ENCODE results near the gene SPEF1. TPM values are rescaled to one million over a fixed set of nuclear protein-coding genes. Genes with fewer than 3 reads are reported as not detected.

The SPEF1 gene
- total RNA-seq, 1 donor from 2014 or later = under 0.01 TPM

DNA sequence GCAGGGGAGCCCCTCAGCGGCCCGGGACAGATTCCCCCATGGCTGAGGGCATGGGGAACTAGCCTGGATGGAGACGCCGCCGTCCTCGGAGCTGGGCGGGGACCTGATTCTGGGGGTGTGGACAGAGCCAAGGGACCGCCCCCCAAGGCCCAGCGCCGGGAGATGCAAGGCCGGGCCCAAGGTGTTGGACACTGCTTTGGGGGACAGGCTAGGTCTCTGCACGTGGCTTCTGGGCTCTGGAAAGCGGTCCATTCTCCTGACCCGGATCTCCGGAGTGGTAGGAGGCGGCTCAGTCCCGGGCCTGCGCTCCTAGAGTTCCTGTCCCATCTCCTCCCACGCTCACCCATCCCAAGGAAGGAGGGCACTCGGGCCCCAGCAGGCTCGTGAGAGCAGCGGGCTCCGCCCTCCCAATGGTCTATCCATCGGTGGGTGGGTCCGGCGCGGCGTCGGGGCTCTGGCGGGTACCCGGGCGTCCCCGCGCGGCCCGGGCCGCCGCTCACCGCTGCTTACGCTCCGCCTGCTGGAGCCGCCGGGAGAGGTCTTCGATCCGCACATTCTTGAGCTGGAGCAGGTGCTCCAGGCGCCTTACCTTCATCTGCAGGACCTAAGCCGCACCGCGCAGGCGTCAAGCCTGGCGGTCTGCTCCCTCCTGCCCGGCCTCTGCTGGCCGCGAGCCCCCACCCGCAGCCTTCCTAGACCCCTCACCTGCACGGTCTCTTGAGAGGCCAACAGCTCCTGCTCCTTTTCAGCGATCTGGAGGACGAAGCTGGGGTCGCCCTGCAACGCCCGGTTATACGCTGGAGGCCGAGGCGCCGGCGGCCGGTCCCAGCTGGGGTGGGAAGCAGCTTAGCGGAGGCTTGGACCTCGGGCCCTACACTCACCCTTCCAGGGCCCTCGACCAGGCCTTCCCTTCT lies 3.3 kb downstream of the SPEF1 start:
- H3K36me3 ChIP-seq (ENCODE audit: control insufficient read depth, insufficient read depth, low read length) = no peaks in the 10 kb centered on the region
- H3K4me3 ChIP-seq (ENCODE audit: low read depth, low read length) = peak overlapping the region; percentile 43
- H3K27me3 ChIP-seq (ENCODE audit: control insufficient read depth, insufficient read depth, low read length) = peaks cover 3% of the 10 kb centered on the region
- DNase-seq (ENCODE audit: low read depth) (peak; percentile 26), FAIRE-seq (no peak)
- TF ChIP-seq, protein P1, sequence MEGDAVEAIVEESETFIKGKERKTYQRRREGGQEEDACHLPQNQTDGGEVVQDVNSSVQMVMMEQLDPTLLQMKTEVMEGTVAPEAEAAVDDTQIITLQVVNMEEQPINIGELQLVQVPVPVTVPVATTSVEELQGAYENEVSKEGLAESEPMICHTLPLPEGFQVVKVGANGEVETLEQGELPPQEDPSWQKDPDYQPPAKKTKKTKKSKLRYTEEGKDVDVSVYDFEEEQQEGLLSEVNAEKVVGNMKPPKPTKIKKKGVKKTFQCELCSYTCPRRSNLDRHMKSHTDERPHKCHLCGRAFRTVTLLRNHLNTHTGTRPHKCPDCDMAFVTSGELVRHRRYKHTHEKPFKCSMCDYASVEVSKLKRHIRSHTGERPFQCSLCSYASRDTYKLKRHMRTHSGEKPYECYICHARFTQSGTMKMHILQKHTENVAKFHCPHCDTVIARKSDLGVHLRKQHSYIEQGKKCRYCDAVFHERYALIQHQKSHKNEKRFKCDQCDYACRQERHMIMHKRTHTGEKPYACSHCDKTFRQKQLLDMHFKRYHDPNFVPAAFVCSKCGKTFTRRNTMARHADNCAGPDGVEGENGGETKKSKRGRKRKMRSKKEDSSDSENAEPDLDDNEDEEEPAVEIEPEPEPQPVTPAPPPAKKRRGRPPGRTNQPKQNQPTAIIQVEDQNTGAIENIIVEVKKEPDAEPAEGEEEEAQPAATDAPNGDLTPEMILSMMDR (IDR thresholded peaks at IDR 0.05; ENCODE audit: insufficient read depth, low read length, severe bottlenecking) = peak; percentile 14

DNA sequence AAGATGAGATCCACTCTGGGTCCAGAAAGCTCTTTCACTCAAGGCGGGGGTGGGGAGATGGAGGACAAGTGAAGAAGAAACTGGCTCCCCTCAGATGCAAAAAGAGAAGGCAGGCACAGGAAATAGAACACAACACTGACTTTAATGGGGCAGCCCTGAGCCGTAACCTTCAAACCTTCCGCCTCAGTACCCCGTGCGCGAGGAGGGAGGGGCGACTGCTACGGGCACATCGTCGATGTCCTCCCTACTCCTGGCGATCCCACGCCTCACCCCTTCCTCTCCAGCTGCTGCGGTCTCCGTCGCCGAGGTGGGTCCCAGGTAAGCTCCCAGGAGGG lies 3.9 kb downstream of the SPEF1 start:
- H3K27me3 ChIP-seq (ENCODE audit: control insufficient read depth, insufficient read depth, low read length) = peaks cover 3% of the 10 kb centered on the region
- no peaks in the 10 kb centered on the region for H3K36me3 ChIP-seq (ENCODE audit: control insufficient read depth, insufficient read depth, low read length)
- FAIRE-seq (no peak), DNase-seq (ENCODE audit: low read depth) (no peak)
- peak overlapping the region; percentile 43 for H3K4me3 ChIP-seq (ENCODE audit: low read depth, low read length)
- TF ChIP-seq, protein P1 (IDR thresholded peaks at IDR 0.05; ENCODE audit: insufficient read depth, low read length, severe bottlenecking) = no peak

DNA sequence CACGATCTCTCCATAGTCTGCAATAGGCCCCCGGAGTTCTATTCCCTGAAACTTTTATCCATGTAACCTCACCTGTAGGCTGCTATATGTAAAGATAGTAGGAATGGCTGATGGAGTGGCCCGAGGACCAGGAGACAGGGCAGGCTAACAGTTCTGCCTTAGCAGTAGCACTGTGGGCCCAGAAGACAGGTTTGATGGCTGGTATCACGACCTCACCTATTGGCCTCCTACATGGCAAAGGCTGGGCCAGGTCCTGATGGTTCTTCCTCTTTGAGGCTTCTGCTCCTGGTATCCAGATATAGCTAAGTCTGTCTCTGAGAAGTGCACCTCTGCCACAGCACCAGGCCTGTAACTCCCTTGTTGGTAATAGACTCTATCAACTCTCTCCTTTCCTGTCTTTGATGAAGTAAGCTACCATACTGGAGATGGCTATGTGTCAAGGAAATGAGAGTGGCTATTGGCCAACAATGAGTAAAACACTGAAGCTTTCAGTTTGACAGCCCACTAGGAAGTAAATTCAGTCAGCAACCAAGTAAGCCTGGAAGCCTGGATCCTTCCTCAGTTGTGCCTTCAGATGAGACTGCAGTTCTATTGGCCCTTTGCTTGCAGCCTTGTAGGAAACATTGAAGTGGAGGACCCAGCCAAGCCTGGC lies 5.7 kb downstream of the SPEF1 start:
- H3K4me3 ChIP-seq (ENCODE audit: low read depth, low read length) = no peak overlapping the region
- FAIRE-seq (peak; percentile 52), DNase-seq (ENCODE audit: low read depth) (no peak)
- H3K36me3 ChIP-seq (ENCODE audit: control insufficient read depth, insufficient read depth, low read length) = no peaks in the 10 kb centered on the region
- peaks cover 3% of the 10 kb centered on the region for H3K27me3 ChIP-seq (ENCODE audit: control insufficient read depth, insufficient read depth, low read length)
- TF ChIP-seq, protein P1 (IDR thresholded peaks at IDR 0.05; ENCODE audit: insufficient read depth, low read length, severe bottlenecking) = no peak

DNA sequence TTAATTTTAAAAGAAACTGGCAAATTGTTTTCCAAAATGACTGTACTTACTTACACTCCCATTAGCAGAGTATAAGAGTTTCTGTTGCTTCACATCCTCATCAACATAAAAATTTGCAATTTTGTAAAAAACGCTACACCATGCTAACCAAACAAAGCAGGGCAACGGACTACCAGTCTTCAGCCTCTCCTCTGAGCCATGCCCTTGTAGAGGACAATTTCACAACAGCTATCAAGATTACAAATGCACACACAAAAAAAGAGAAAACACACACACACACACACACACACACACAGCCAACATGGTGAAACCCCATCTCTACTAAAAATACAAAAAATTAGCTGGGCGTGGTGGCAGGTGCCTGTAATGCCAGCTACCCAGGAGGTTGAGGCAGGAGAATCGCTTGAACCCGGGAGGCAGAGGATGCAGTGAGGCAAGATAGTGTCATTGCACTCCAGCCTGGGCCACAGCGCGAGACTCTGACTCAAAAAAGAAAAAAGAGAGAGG lies 9.6 kb downstream of the SPEF1 start:
- Histone ChIP-seq H3K4me3 (ENCODE audit: low read depth, low read length) (no peak overlapping the region), H3K27me3 (ENCODE audit: control insufficient read depth, insufficient read depth, low read length) (no peaks in the 10 kb centered on the region), H3K36me3 (ENCODE audit: control insufficient read depth, insufficient read depth, low read length) (no peaks in the 10 kb centered on the region)
- DNase-seq (ENCODE audit: low read depth) (no peak), FAIRE-seq (no peak)
- TF ChIP-seq, protein P1 (IDR thresholded peaks at IDR 0.05; ENCODE audit: insufficient read depth, low read length, severe bottlenecking) = no peak

DNA sequence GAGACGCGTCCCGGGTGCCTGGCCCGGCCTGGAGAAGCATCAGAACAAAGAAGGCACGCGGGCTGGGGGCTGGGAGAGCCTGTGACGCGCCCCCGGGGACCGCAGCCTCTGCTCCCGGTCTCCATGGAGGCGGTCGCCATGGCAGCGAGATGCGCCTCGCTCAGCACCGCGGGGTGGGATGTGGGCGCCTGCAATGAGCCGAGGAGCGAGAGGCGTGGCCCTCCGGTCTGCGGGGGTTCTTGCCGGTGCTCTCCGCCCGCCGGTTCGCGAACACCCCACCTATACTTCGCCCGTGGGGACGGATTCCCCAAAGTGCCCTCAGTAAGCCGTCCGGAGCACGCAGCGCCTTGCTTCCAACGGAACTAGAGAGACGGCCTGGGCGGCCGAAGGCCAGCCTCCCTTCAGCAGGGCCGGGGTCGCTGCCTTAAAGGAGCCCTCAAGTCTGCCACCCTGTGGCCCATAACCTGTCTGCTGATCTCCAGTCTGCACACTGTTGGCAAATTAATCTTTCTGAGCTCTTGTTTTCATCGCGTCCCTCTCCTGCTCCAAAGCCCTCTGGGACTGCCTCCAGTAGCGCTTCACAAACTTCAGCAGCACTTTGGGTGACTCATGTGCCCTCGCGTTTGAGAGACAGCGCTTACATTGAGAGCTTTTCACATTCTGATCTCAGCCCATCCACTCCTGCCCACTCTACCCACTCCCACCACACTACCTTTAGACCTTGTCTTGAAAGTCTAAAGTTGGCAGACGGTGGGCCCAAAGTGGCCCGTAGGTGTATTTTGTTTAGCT lies 12.7 kb downstream of the SPEF1 start:
- TF ChIP-seq, protein P1 (IDR thresholded peaks at IDR 0.05; ENCODE audit: insufficient read depth, low read length, severe bottlenecking) = peak; percentile 58
- DNase-seq (ENCODE audit: low read depth) (peak; percentile 78), FAIRE-seq (peak; percentile 73)
- Histone ChIP-seq H3K4me3 (ENCODE audit: low read depth, low read length) (peak overlapping the region; percentile 84), H3K27me3 (ENCODE audit: control insufficient read depth, insufficient read depth, low read length) (no peaks in the 10 kb centered on the region), H3K36me3 (ENCODE audit: control insufficient read depth, insufficient read depth, low read length) (no peaks in the 10 kb centered on the region)
